Body of pancreas (tissue), 4 donors: ENCODE measurements around the gene SUGP2. TPM values are rescaled to one million over a fixed set of nuclear protein-coding genes. Genes with fewer than 3 reads are reported as not detected.

Experiments
- ATAC-seq: fragments of 150-250 bp; one replicate; pipeline ENCODE4 v1.9.1; 2016
- DNase-seq, 4 donors: peaks; one replicate each; pipeline ENCODE4 v3.0.0-alpha.2; 2019
- H3K27ac ChIP-seq, 4 donors: fragments of 200-600 bp; sonication (generic); 1 replicate in 3 of 4; 2 replicates in 1 of 4; pipeline versions ENCODE4 v1.5.1 to v1.6.1; 2016 to 2019; ENCODE audit warnings: mild to moderate bottlenecking in 1 of 4, mixed read lengths in 1 of 4, moderate library complexity in 1 of 4
- H3K27me3 ChIP-seq, 2 donors: fragments of 200-600 bp; sonication (generic); one replicate each; pipeline ENCODE4 v1.6.0; 2016; ENCODE audit warnings: mild to moderate bottlenecking in 1 of 2
- H3K36me3 ChIP-seq, 2 donors: fragments of 200-600 bp; sonication (generic); replicated peaks in 1 of 2; 2 replicates each; pipeline ENCODE4 v1.5.1; 2016; ENCODE audit warnings: low read depth in 2 of 2; ENCODE audit not compliant: insufficient read depth in 1 of 2
- H3K4me1 ChIP-seq: fragments of 200-600 bp; sonication (generic); one replicate; pipeline ENCODE4 v1.6.0; 2016
- H3K4me3 ChIP-seq, 2 donors: fragments of 200-600 bp; sonication (generic); 1 replicate in 1 of 2; 2 replicates in 1 of 2; pipeline ENCODE4 v1.5.1; 2016 to 2019
- H3K9me3 ChIP-seq, 3 donors: fragments of 200-600 bp; sonication (generic); 1 replicate in 2 of 3; 2 replicates in 1 of 3; pipeline ENCODE4 v1.5.1; 2016
- CTCF ChIP-seq, 7 experiments: fragments of 450-650 bp in 4 of 7; fragments of 200-600 bp in 3 of 7; sonication (generic) in 3 of 7; IDR thresholded peaks; one replicate each; pipeline ENCODE4 v1.5.1; 2016 to 2019; ENCODE audit warnings: antibody characterized with exemption in 7 of 7
- POLR2A ChIP-seq, 3 donors: fragments of 450-650 bp; IDR thresholded peaks; one replicate each; pipeline ENCODE4 v1.6.1; 2016; ENCODE audit warnings: antibody characterized with exemption in 3 of 3, mild to moderate bottlenecking in 2 of 3
- WGBS, 2 donors: methylation state at CpG; one replicate each; pipeline ENCODE4 v1.1.5; 2017; 5-methylcytosine and 5-hydroxymethylcytosine counted together
- intact Hi-C: fragments of 100-400 bp; cut with DNase I; formaldehyde crosslinking; loops from one replicate; pipeline ENCODE4 v1.15.1; 2023
- total RNA-seq, 2 donors: library from RNA; depleted of rRNA; stranded (reverse); fragments of >200 nt; gene quantifications; one replicate each; pipeline ENCODE4 v1.1.0, GENCODE V29; 2016

The SUGP2 gene
- total RNA-seq, 2 donors from 2014 or later = 22.1 to 115 TPM

- no peaks in the 10 kb centered on the region for H3K9me3 ChIP-seq
- TF ChIP-seq POLR2A (IDR thresholded peaks at IDR 0.05) (no peak), CTCF (IDR thresholded peaks at IDR 0.05) (no peak)
- WGBS, 2 donors = 72 to 73% methylated on average over 11 to 13 of the region's 13 CpGs
- no peaks in the 10 kb centered on the region for H3K4me1 ChIP-seq
- no peaks in the 10 kb centered on the region for H3K27me3 ChIP-seq
- H3K27ac ChIP-seq = peak overlapping the region in 3 of 4 donors; percentile 18 to 75 (median 53)
- H3K36me3 ChIP-seq = no peaks in the 10 kb centered on the region
- no peak overlapping the region for H3K4me3 ChIP-seq
- ATAC-seq = no peak
- intact Hi-C loops = no loop called here
- DNase-seq = no peak
Observed at GRCh38 chr19:18969931-18970659, 63.2 kb downstream of the SUGP2 start.

GRCh38 chr19:18967358-18968146, 65.8 kb downstream of the SUGP2 start:
- Histone ChIP-seq H3K27me3 (no peaks in the 10 kb centered on the region), H3K4me3 (no peak overlapping the region), H3K9me3 (no peaks in the 10 kb centered on the region), H3K36me3 (no peaks in the 10 kb centered on the region), H3K4me1 (no peaks in the 10 kb centered on the region), H3K27ac (peak overlapping the region in 2 of 4 donors; percentile 30 to 63)
- WGBS, 2 donors = 42 to 49% methylated on average over 11 of the region's 11 CpGs
- DNase-seq = peak in 3 of 4 donors; percentile 41 to 73 (median 43)
- TF ChIP-seq CTCF (IDR thresholded peaks at IDR 0.05) = no peak
- no peak for TF ChIP-seq POLR2A (IDR thresholded peaks at IDR 0.05)
- no peak for ATAC-seq
- intact Hi-C loops = no loop called here

- Histone ChIP-seq H3K27ac (peak overlapping the region in 1 of 4 donors; percentile 63), H3K27me3 (no peaks in the 10 kb centered on the region), H3K36me3 (no peaks in the 10 kb centered on the region), H3K4me3 (no peak overlapping the region), H3K4me1 (no peaks in the 10 kb centered on the region), H3K9me3 (no peaks in the 10 kb centered on the region)
- DNase-seq = no peak
- intact Hi-C loops = no loop called here
- TF ChIP-seq POLR2A (IDR thresholded peaks at IDR 0.05) (no peak), CTCF (IDR thresholded peaks at IDR 0.05) (no peak)
- no peak for ATAC-seq
- WGBS, 2 donors = 40 to 64% methylated on average over 4 of the region's 4 CpGs
Observed at GRCh38 chr19:18966307-18966706, 67.0 kb downstream of the SUGP2 start.

- Histone ChIP-seq H3K4me3 (no peak overlapping the region), H3K4me1 (no peaks in the 10 kb centered on the region), H3K36me3 (no peaks in the 10 kb centered on the region), H3K27me3 (no peaks in the 10 kb centered on the region), H3K9me3 (no peaks in the 10 kb centered on the region), H3K27ac (no peak overlapping the region)
- ATAC-seq = no peak
- TF ChIP-seq CTCF (IDR thresholded peaks at IDR 0.05) (no peak), POLR2A (IDR thresholded peaks at IDR 0.05) (no peak)
- DNase-seq = no peak
- intact Hi-C loops = no loop called here
- WGBS, 2 donors = 80 to 89% methylated on average over 9 of the region's 9 CpGs
Observed at GRCh38 chr19:18964121-18964520, 69.2 kb downstream of the SUGP2 start.
